H9 (cell line): ENCODE results near the gene AHNAK. TPM values are rescaled to one million over a fixed set of nuclear protein-coding genes. Genes with fewer than 3 reads are reported as not detected.

Experiments
- DNase-seq: peaks from one replicate; pipeline ENCODE4 v3.0.0-alpha.2; 2017
- H2AFZ ChIP-seq: one replicate; pipeline ENCODE4 v1.6.1; 2013; ENCODE audit warnings: mild to moderate bottlenecking, low read length, control low read depth, moderate library complexity
- H2AK5ac ChIP-seq: 2 replicates; pipeline ENCODE4 v1.6.1; 2013; ENCODE audit warnings: low read length, control low read depth, mixed read lengths; ENCODE audit not compliant: insufficient read length
- H2BK120ac ChIP-seq: one replicate; pipeline ENCODE4 v1.6.1; 2013; ENCODE audit warnings: low read depth, mild to moderate bottlenecking, low read length, control low read depth, inconsistent platforms; ENCODE audit not compliant: poor library complexity, severe bottlenecking
- H2BK12ac ChIP-seq: 2 replicates; pipeline ENCODE4 v1.6.1; 2013; ENCODE audit warnings: low read length, control low read depth, mixed read lengths, low read depth; ENCODE audit not compliant: insufficient read length
- H2BK15ac ChIP-seq: 2 replicates; pipeline ENCODE4 v1.6.1; 2013; ENCODE audit warnings: low read depth, low read length, control low read depth
- H2BK20ac ChIP-seq: one replicate; pipeline ENCODE4 v1.6.1; 2013; ENCODE audit warnings: low read depth, mild to moderate bottlenecking, low read length, control low read depth, inconsistent platforms; ENCODE audit not compliant: poor library complexity, severe bottlenecking
- H2BK5ac ChIP-seq: 2 replicates; pipeline ENCODE4 v1.6.1; 2013; ENCODE audit warnings: low read length, control low read depth, mixed read lengths; ENCODE audit not compliant: insufficient read length
- H3K14ac ChIP-seq: 2 replicates; pipeline ENCODE4 v1.6.1; 2013; ENCODE audit warnings: low read length, control low read depth; ENCODE audit not compliant: insufficient read depth
- H3K18ac ChIP-seq: 2 replicates; pipeline ENCODE4 v1.6.1; 2013; ENCODE audit warnings: low read depth, mild to moderate bottlenecking, mixed read lengths, low read length, control low read depth; ENCODE audit not compliant: insufficient read length
- H3K23ac ChIP-seq: 2 replicates; pipeline ENCODE4 v1.6.1; 2013; ENCODE audit warnings: low read length, control low read depth, mixed read lengths, low read depth; ENCODE audit not compliant: insufficient read length
- H3K23me2 ChIP-seq: 2 replicates; pipeline ENCODE4 v1.6.1; 2013; ENCODE audit warnings: low read depth, mild to moderate bottlenecking, mixed read lengths, low read length, control low read depth; ENCODE audit not compliant: insufficient read length, poor library complexity, severe bottlenecking
- H3K27ac ChIP-seq: 2 replicates; pipeline ENCODE4 v1.5.1; 2013; ENCODE audit warnings: low read length, control low read depth, mixed read lengths, low read depth; ENCODE audit not compliant: insufficient read length
- H3K27me3 ChIP-seq: 2 replicates; pipeline ENCODE4 v1.6.1; 2013; ENCODE audit warnings: low read length, control low read depth, inconsistent platforms; ENCODE audit not compliant: insufficient read depth
- H3K4ac ChIP-seq: 2 replicates; pipeline ENCODE4 v1.6.1; 2013; ENCODE audit warnings: low read depth, mild to moderate bottlenecking, control low read depth, inconsistent platforms, low read length, moderate library complexity
- H3K4me1 ChIP-seq: 2 replicates; pipeline ENCODE4 v1.6.1; 2013; ENCODE audit warnings: low read length, control low read depth, inconsistent platforms; ENCODE audit not compliant: insufficient read depth
- H3K4me2 ChIP-seq: 2 replicates; pipeline ENCODE4 v1.6.1; 2013; ENCODE audit warnings: low read length, control low read depth, mixed read lengths; ENCODE audit not compliant: insufficient read length, insufficient read depth
- H3K56ac ChIP-seq: 2 replicates; pipeline ENCODE4 v1.6.1; 2013; ENCODE audit warnings: low read depth, mild to moderate bottlenecking, mixed read lengths, low read length, control low read depth; ENCODE audit not compliant: insufficient read length
- H3K79me1 ChIP-seq: 2 replicates; pipeline ENCODE4 v1.6.1; 2013; ENCODE audit warnings: low read depth, mild to moderate bottlenecking, moderate library complexity, low read length, control low read depth, inconsistent platforms; ENCODE audit not compliant: insufficient read depth, poor library complexity, severe bottlenecking
- H3K79me2 ChIP-seq: 2 replicates; pipeline ENCODE4 v1.6.1; 2013; ENCODE audit warnings: low read length, control low read depth, inconsistent platforms; ENCODE audit not compliant: insufficient read depth
- H3K9ac ChIP-seq: 2 replicates; pipeline ENCODE4 v1.6.1; 2013; ENCODE audit warnings: low read length, control low read depth, mixed read lengths; ENCODE audit not compliant: insufficient read length; ENCODE audit errors: extremely low read depth
- H3K9me3 ChIP-seq: one replicate; pipeline ENCODE4 v1.6.1; 2013; ENCODE audit warnings: low read depth, low read length, inconsistent platforms; ENCODE audit not compliant: control insufficient read depth
- H3T11ph ChIP-seq: one replicate; pipeline ENCODE4 v1.6.1; 2013; ENCODE audit warnings: mild to moderate bottlenecking, low read length, control low read depth, inconsistent platforms
- H4K20me1 ChIP-seq: one replicate; pipeline ENCODE4 v1.6.1; 2013; ENCODE audit not compliant: control insufficient read depth, insufficient read length, insufficient read depth
- H4K5ac ChIP-seq: 2 replicates; pipeline ENCODE4 v1.6.1; 2013; ENCODE audit warnings: low read depth, mild to moderate bottlenecking, mixed read lengths, low read length, control low read depth; ENCODE audit not compliant: insufficient read length
- H4K8ac ChIP-seq: replicated peaks from 2 replicates; pipeline ENCODE4 v1.6.1; 2013; ENCODE audit warnings: low read length, control low read depth, mixed read lengths, low read depth; ENCODE audit not compliant: insufficient read length
- H4K91ac ChIP-seq: 2 replicates; pipeline ENCODE4 v1.6.1; 2013; ENCODE audit warnings: low read depth, mild to moderate bottlenecking, moderate library complexity, mixed read lengths, low read length, control low read depth; ENCODE audit not compliant: insufficient read length
- H3K27ac Mint-ChIP-seq, 3 experiments: 2 replicates in 2 of 3; 3 replicates in 1 of 3; pipeline ENCODE4 v1.8.0; 2020 to 2021; ENCODE audit warnings: mixed read lengths in 3 of 3, mild to moderate bottlenecking in 1 of 3, moderate library complexity in 1 of 3
- H3K27me3 Mint-ChIP-seq: 2 replicates; pipeline ENCODE4 v1.8.0; 2021; ENCODE audit warnings: low read depth, mild to moderate bottlenecking, moderate library complexity, mixed read lengths
- H3K36me3 Mint-ChIP-seq, 3 experiments: 2 replicates in 2 of 3; 3 replicates in 1 of 3; pipeline ENCODE4 v1.8.0; 2020 to 2021; ENCODE audit warnings: low read depth in 3 of 3, mixed read lengths in 3 of 3; ENCODE audit not compliant: insufficient read depth in 1 of 3
- H3K4me1 Mint-ChIP-seq, 2 experiments: 2 replicates each; pipeline ENCODE4 v1.8.0; 2020; ENCODE audit warnings: mixed read lengths in 2 of 2
- H3K4me3 Mint-ChIP-seq, 2 experiments: 2 replicates in 1 of 2; 3 replicates in 1 of 2; pipeline ENCODE4 v1.8.0; 2020 to 2021; ENCODE audit warnings: mild to moderate bottlenecking in 2 of 2, mixed read lengths in 2 of 2, moderate library complexity in 1 of 2
- H3K9me3 Mint-ChIP-seq, 2 experiments: 2 replicates in 1 of 2; 3 replicates in 1 of 2; pipeline ENCODE4 v1.8.0; 2020; ENCODE audit warnings: mild to moderate bottlenecking in 2 of 2, mixed read lengths in 2 of 2, moderate library complexity in 1 of 2
- WGBS: extraction: QIAGEN DNeasy Blood & Tissue Kit; methylation state at CpG from one replicate; pipeline ENCODE4 v1.1.7; 2013; ENCODE audit warnings: missing lambda C conversion rate, low lambda C conversion rate, mixed read lengths; ENCODE audit not compliant: insufficient read length; ENCODE audit errors: extremely low coverage; 5-methylcytosine and 5-hydroxymethylcytosine counted together
- total RNA-seq: library from RNA; stranded (reverse); gene quantifications from 2 replicates; pipeline ENCODE4 v1.2.1, GENCODE V29; 2021
- TF ChIP-seq, protein P1 (sequence below): fragments of 200-600 bp; sonication (generic); conservative IDR thresholded peaks from 3 replicates; pipeline ENCODE4 v1.8.0; 2021; ENCODE audit warnings: antibody characterized with exemption, mild to moderate bottlenecking

AHNAK gene
- total RNA-seq, 1 experiment from 2014 or later: 15.2 TPM

DNA sequence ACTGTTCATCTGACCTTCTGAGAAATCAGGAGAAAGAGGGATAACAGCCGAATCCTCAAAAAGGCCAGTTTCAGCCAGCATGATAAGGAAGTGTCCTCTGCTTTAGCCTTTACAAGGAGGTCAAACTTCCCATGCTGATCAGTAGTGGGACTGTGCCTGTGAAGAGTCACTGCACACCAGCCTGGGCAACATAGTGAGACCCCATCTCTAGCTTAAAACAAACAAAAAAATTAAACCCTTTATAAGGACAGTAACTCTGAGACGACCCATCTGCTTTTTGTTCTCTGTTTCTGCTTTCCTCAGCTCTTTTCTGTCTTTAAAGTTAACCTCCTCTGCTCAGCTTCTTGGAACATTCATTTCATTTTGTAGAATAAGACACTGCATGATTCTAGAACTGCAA lies 78.0 kb downstream of the AHNAK start:
- Histone ChIP-seq H3K56ac (no peak overlapping the region), H3K9me3 (no peaks in the 10 kb centered on the region), H2BK5ac (no peak overlapping the region), H3K23me2 (no peaks in the 10 kb centered on the region), H2AFZ (no peak overlapping the region), H2BK20ac (no peak overlapping the region), H2BK15ac (no peak overlapping the region), H3K23ac (no peak overlapping the region), H4K8ac (no peak overlapping the region), H3K79me1 (no peaks in the 10 kb centered on the region), H2BK120ac (no peak overlapping the region), H2BK12ac (no peak overlapping the region), H2AK5ac (no peak overlapping the region), H4K20me1 (no peaks in the 10 kb centered on the region), H3K27me3 (no peaks in the 10 kb centered on the region), H3K4me1 (no peaks in the 10 kb centered on the region), H3K4me2 (no peak overlapping the region), H3T11ph (no peak overlapping the region), H3K4ac (no peak overlapping the region), H3K79me2 (no peaks in the 10 kb centered on the region), H3K9ac (no peak overlapping the region), H4K91ac (no peak overlapping the region), H4K5ac (no peak overlapping the region), H3K14ac (no peak overlapping the region), H3K18ac (no peak overlapping the region), H3K27ac (no peak overlapping the region)
- Mint-ChIP-seq H3K27me3 (peaks cover 3% of the 10 kb centered on the region), H3K4me1 (peaks cover 5 to 6% of the 10 kb centered on the region in 2 experiments; a peak in 3 of 4 replicates), H3K36me3 (no peaks in the 10 kb centered on the region), H3K9me3 (no peaks in the 10 kb centered on the region), H3K27ac (no peak overlapping the region; a peak in 1 of 7 replicates), H3K4me3 (no peak overlapping the region)
- TF ChIP-seq, protein P1, sequence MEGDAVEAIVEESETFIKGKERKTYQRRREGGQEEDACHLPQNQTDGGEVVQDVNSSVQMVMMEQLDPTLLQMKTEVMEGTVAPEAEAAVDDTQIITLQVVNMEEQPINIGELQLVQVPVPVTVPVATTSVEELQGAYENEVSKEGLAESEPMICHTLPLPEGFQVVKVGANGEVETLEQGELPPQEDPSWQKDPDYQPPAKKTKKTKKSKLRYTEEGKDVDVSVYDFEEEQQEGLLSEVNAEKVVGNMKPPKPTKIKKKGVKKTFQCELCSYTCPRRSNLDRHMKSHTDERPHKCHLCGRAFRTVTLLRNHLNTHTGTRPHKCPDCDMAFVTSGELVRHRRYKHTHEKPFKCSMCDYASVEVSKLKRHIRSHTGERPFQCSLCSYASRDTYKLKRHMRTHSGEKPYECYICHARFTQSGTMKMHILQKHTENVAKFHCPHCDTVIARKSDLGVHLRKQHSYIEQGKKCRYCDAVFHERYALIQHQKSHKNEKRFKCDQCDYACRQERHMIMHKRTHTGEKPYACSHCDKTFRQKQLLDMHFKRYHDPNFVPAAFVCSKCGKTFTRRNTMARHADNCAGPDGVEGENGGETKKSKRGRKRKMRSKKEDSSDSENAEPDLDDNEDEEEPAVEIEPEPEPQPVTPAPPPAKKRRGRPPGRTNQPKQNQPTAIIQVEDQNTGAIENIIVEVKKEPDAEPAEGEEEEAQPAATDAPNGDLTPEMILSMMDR: no peak
- WGBS: no CpG with 5 or more reads among the region's 2 CpGs
- no peak for DNase-seq
